Endothelial cell of umbilical vein (primary cell): ENCODE measurements around the gene PRKACG. TPM values are rescaled to one million over a fixed set of nuclear protein-coding genes. Genes with fewer than 3 reads are reported as not detected.

ENCODE experiments used
- BruUV-seq: library from RNA; stranded (reverse); fragments of 400-500 nt; replicated peaks from 2 replicates; lab custom pipeline; 2021; lab: Mats Ljungman, UMichigan
- CTCF ChIA-PET: fragments of 300-600, 350-600 bp; sonication (Branson Sonifier 250); formaldehyde crosslinking; loops from one replicate; lab custom pipeline; 2021; ENCODE audit warnings: antibody characterized with exemption, inconsistent platforms; lab: Charles Lee
- POLR2A ChIA-PET: fragments of 300-600, 350-600 bp; sonication (Branson Sonifier 250); formaldehyde crosslinking; loops from one replicate; lab custom pipeline; 2021; ENCODE audit warnings: antibody characterized with exemption, inconsistent platforms; lab: Charles Lee
- DNase-seq: peaks from one replicate; pipeline ENCODE4 v3.0.0-alpha.2; 2011; ENCODE audit warnings: low read depth, low spot score
- FAIRE-seq: peaks from 2 replicates; lab custom pipeline; 2011; peaks lifted over from hg19 to GRCh38; lab: Jason Lieb, UNC
- H2AFZ ChIP-seq: 2 replicates; pipeline ENCODE4 v1.6.0; 2012; ENCODE audit warnings: low read depth, low read length, control low read depth, inconsistent platforms
- H3K27ac ChIP-seq: 2 replicates; pipeline ENCODE4 v1.5.1; 2011; ENCODE audit warnings: low read depth, mild to moderate bottlenecking, control low read depth, low read length, moderate library complexity; ENCODE audit not compliant: insufficient read depth
- H3K27me3 ChIP-seq, 2 experiments: 2 replicates each; pipeline versions ENCODE4 v1.6.0 to v1.6.1; 2011; ENCODE audit warnings: low read length in 2 of 2, mixed read lengths in 1 of 2; ENCODE audit not compliant: control insufficient read depth in 2 of 2, insufficient read depth in 2 of 2
- H3K36me3 ChIP-seq, 2 experiments: 2 replicates in 1 of 2; 3 replicates in 1 of 2; pipeline ENCODE4 v1.5.1; 2011; ENCODE audit warnings: low read length in 2 of 2, mild to moderate bottlenecking in 1 of 2, moderate library complexity in 1 of 2; ENCODE audit not compliant: control insufficient read depth in 2 of 2, insufficient read depth in 2 of 2; ENCODE audit errors: extremely low read depth in 1 of 2
- H3K4me1 ChIP-seq: 3 replicates; pipeline ENCODE4 v1.5.1; 2011; ENCODE audit warnings: mild to moderate bottlenecking, low read length; ENCODE audit not compliant: control insufficient read depth, insufficient read depth; ENCODE audit errors: extremely low read depth
- H3K4me2 ChIP-seq: 2 replicates; pipeline ENCODE4 v1.6.1; 2011; ENCODE audit warnings: low read length, control low read depth, mixed read lengths; ENCODE audit not compliant: insufficient read depth
- H3K4me3 ChIP-seq, 3 experiments: fragments of 200-600 bp in 1 of 3; sonication (generic), shearing (Covaris generic) in 1 of 3; replicated peaks in 1 of 3; 2 replicates each; pipeline ENCODE4 v1.5.1; 2011 to 2016; ENCODE audit warnings: control low read depth in 3 of 3, low read length in 3 of 3, mild to moderate bottlenecking in 2 of 3, inconsistent platforms in 1 of 3, low read depth in 1 of 3, moderate library complexity in 1 of 3; ENCODE audit not compliant: insufficient read depth in 1 of 3
- H3K79me2 ChIP-seq: 2 replicates; pipeline ENCODE4 v1.6.0; 2012; ENCODE audit warnings: low read length, inconsistent platforms; ENCODE audit not compliant: control insufficient read depth, insufficient read depth
- H3K9ac ChIP-seq: replicated peaks from 2 replicates; pipeline ENCODE3; 2011; ENCODE audit warnings: low read length, control low read depth; ENCODE audit not compliant: insufficient read depth; ENCODE audit errors: extremely low read depth
- H3K9me1 ChIP-seq: replicated peaks from 3 replicates; pipeline ENCODE4 v1.6.0; 2011; ENCODE audit warnings: mild to moderate bottlenecking, low read length; ENCODE audit not compliant: control insufficient read depth, insufficient read depth; ENCODE audit errors: extremely low read depth
- H3K9me3 ChIP-seq: replicated peaks from 2 replicates; pipeline ENCODE4 v1.5.1; 2012; ENCODE audit warnings: low read length, inconsistent platforms; ENCODE audit not compliant: control insufficient read depth, insufficient read depth
- H4K20me1 ChIP-seq: replicated peaks from 2 replicates; pipeline ENCODE3; 2011; ENCODE audit warnings: mild to moderate bottlenecking, low read length; ENCODE audit not compliant: control insufficient read depth, insufficient read depth; ENCODE audit errors: extremely low read depth
- EZH2 ChIP-seq: IDR thresholded peaks from 2 replicates; pipeline ENCODE4 v1.6.1; 2012; ENCODE audit warnings: borderline replicate concordance, low read depth, mild to moderate bottlenecking, moderate library complexity, low read length, inconsistent platforms; ENCODE audit not compliant: severe bottlenecking
- FOS ChIP-seq: IDR thresholded peaks from 2 replicates; pipeline ENCODE4 v1.6.1; 2011; ENCODE audit warnings: mild to moderate bottlenecking, low read length, moderate library complexity, borderline replicate concordance; ENCODE audit not compliant: insufficient read depth
- GATA2 ChIP-seq: IDR thresholded peaks from 2 replicates; pipeline ENCODE4 v1.7.0; 2011; ENCODE audit warnings: low read depth, mild to moderate bottlenecking, moderate library complexity, mixed read lengths, low read length; ENCODE audit not compliant: insufficient read length, insufficient read depth
- JUN ChIP-seq: IDR thresholded peaks from 2 replicates; pipeline ENCODE4 v1.6.1; 2011; ENCODE audit warnings: borderline replicate concordance, low read depth; ENCODE audit not compliant: insufficient read length, insufficient read depth
- MYC ChIP-seq: IDR thresholded peaks from one replicate; pipeline ENCODE4 v1.6.1; 2011; ENCODE audit warnings: mild to moderate bottlenecking, low read depth, low read length
- POLR2A ChIP-seq: IDR thresholded peaks from 2 replicates; pipeline ENCODE4 v1.6.1; 2012; ENCODE audit warnings: low read depth, mild to moderate bottlenecking, control low read depth, low read length
- POLR2AphosphoS5 ChIP-seq: IDR thresholded peaks from 2 replicates; pipeline ENCODE4 v1.6.1; 2012; ENCODE audit warnings: low read depth, mild to moderate bottlenecking, control low read depth, low read length, moderate library complexity; ENCODE audit not compliant: insufficient read depth
- dilution Hi-C: fragments of 300-500 bp; cut with MboI; formaldehyde crosslinking; loops from one replicate; pipeline ENCODE4 v1.15.0; 2019; ENCODE audit warnings: low sequenced_read_pairs; ENCODE audit not compliant: extremely low pct_ligation_motif_present
- intact Hi-C: fragments of 100-400 bp; cut with micrococcal nuclease; formaldehyde crosslinking; loops from one replicate; pipeline ENCODE4 v1.10.0; 2022
- polyA plus RNA-seq, 4 experiments: library from polyadenylated mRNA; depleted of rRNA in 3 of 4; stranded (reverse) in 3 of 4; unstranded in 1 of 4; fragments of >200 nt; gene quantifications; 2 replicates each; pipeline versions ENCODE4 v1.2.1 to v1.2.3, GENCODE V29; 2011 to 2012; ENCODE audit warnings: missing spikeins in 1 of 4
- total RNA-seq: library from RNA; stranded (reverse); gene quantifications from 2 replicates; pipeline ENCODE4 v1.2.3, GENCODE V29; 2021
- TF ChIP-seq, protein P1 (sequence below): IDR thresholded peaks from 2 replicates; pipeline ENCODE4 v1.6.1; 2011; ENCODE audit not compliant: insufficient read depth, insufficient read length
- TF ChIP-seq, protein P2 (sequence below), 2 donors: IDR thresholded peaks; 1 replicate in 1 of 2; 2 replicates in 1 of 2; pipeline ENCODE4 v1.5.1; 2011; ENCODE audit warnings: low read length in 2 of 2, mild to moderate bottlenecking in 2 of 2, moderate library complexity in 2 of 2, control low read depth in 1 of 2, inconsistent platforms in 1 of 2, low read depth in 1 of 2; ENCODE audit not compliant: insufficient read depth in 1 of 2; ENCODE audit errors: extremely low read depth in 1 of 2

Gene PRKACG
- total and polyA plus RNA-seq, 2 donors (not counting 3 experiments of a cell fraction or from before 2014, with no cell fraction given) = not detected

DNA sequence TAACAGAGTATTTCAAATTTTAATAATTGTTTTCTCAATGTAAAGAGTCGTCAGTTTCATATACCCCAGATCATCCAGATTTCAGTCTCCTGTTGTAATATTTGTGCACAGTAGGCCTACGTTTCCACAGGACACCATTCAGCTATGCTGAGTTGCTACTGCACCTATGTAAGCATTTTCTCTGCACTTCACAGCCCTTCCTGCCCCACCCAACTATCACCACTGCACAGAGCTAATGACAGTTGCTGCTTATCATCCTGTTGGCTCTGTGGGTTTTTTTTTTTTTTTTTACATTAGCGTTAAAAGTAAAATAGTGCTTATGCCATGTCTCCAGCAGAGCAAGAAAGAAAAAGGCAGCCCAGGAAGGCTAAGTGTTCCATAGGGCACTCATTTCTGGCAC is 5.9 kb upstream of the PRKACG start:
- Histone ChIP-seq H3K4me2 (no peak overlapping the region), H3K4me3 (no peak overlapping the region), H3K9me1 (no peaks in the 10 kb centered on the region), H3K79me2 (no peaks in the 10 kb centered on the region), H3K27ac (no peak overlapping the region), H3K4me1 (no peaks in the 10 kb centered on the region), H3K9me3 (no peaks in the 10 kb centered on the region), H3K36me3 (no peaks in the 10 kb centered on the region), H4K20me1 (no peaks in the 10 kb centered on the region), H3K27me3 (peaks cover 8 to 12% of the 10 kb centered on the region in 2 experiments), H2AFZ (no peak overlapping the region), H3K9ac (no peak overlapping the region)
- intact Hi-C loops (no loop called here), dilution Hi-C loops (no loop called here)
- no peak for FAIRE-seq
- ChIA-PET CTCF (no interaction called here), POLR2A (no interaction called here)
- DNase-seq = no peak
- TF ChIP-seq POLR2A (no peak), MYC (no peak), JUN (no peak), FOS (no peak), POLR2AphosphoS5 (no peak), EZH2 (no peak), GATA2 (no peak)
- TF ChIP-seq, protein P1, sequence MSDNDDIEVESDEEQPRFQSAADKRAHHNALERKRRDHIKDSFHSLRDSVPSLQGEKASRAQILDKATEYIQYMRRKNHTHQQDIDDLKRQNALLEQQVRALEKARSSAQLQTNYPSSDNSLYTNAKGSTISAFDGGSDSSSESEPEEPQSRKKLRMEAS = no peak
- TF ChIP-seq, protein P2, sequence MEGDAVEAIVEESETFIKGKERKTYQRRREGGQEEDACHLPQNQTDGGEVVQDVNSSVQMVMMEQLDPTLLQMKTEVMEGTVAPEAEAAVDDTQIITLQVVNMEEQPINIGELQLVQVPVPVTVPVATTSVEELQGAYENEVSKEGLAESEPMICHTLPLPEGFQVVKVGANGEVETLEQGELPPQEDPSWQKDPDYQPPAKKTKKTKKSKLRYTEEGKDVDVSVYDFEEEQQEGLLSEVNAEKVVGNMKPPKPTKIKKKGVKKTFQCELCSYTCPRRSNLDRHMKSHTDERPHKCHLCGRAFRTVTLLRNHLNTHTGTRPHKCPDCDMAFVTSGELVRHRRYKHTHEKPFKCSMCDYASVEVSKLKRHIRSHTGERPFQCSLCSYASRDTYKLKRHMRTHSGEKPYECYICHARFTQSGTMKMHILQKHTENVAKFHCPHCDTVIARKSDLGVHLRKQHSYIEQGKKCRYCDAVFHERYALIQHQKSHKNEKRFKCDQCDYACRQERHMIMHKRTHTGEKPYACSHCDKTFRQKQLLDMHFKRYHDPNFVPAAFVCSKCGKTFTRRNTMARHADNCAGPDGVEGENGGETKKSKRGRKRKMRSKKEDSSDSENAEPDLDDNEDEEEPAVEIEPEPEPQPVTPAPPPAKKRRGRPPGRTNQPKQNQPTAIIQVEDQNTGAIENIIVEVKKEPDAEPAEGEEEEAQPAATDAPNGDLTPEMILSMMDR (IDR thresholded peaks at IDR 0.05; ENCODE audit: extremely low read depth in 1 of 2, insufficient read depth in 1 of 2, low read depth in 1 of 2, low read length in 2 of 2) = no peak
- no TSS peak for BruUV-seq
